ENCODE measurements around the gene MAMDC2. TPM values are rescaled to one million over a fixed set of nuclear protein-coding genes. Genes with fewer than 3 reads are reported as not detected.

MAMDC2 gene
- total and polyA plus RNA-seq, 2 of the 8 experiments (the other 6 are each of a cell fraction or from before 2014, with no cell fraction given), result 6.1 to 15.4 TPM

DNA sequence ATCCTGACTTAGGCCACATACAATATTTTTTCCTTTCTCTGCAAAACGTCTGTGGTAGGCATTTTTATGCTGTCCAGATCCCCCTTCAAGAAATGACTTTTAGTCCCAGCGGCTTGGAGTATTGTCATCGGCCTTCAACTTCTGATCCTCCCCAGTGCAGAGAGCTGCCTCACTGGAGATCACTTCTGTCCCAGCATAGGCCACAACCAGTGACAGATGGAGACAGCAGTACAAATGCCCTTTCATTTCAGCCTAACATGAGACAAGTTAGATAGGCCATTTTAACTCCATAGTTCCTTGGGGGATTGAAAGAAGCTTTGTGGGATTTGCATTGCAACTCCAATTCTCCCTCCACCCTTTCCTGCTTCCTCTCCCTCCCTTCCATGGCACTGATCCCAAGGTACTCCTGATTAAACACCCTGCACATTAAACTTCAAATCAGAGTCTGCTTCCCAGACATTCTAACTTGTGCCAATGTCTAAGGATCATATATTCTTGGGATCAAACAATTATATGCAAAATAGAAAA lies 3.2 kb upstream of the MAMDC2 start:
- FAIRE-seq (no peak), DNase-seq (ENCODE audit: low read depth in 1 of 2, low spot score in 2 of 2) (no peak)
- CTCF ChIA-PET (ENCODE audit: partially characterized antibody), result no interaction called here
- no peak overlapping the region for H2BK15ac ChIP-seq (ENCODE audit: low read length)
- H3K27me3 ChIP-seq (replicated peaks in 1 of 4; ENCODE audit: control insufficient read depth in 3 of 4, extremely low read depth in 1 of 4, insufficient read depth in 3 of 4, low read length in 3 of 4), result no peaks in the 10 kb centered on the region
- H3K9me3 ChIP-seq (ENCODE audit: insufficient read depth in 2 of 2, low read depth in 1 of 2, low read length in 1 of 2), result peaks cover 5 to 6% of the 10 kb centered on the region in 2 experiments
- peaks cover 4 to 10% (median 8%) of the 10 kb centered on the region in 4 experiments; a peak in 6 of 7 replicates for H3K4me1 ChIP-seq (replicated peaks in 1 of 4; ENCODE audit: control insufficient read depth in 3 of 4, insufficient read depth in 4 of 4, low read length in 3 of 4)
- H2BK5ac ChIP-seq (ENCODE audit: low read depth, low read length), result no peak overlapping the region
- H2AK5ac ChIP-seq (ENCODE audit: low read depth, low read length), result no peak overlapping the region
- no peaks in the 10 kb centered on the region for H4K20me1 ChIP-seq (replicated peaks in 1 of 2; ENCODE audit: control insufficient read depth in 1 of 2, insufficient read depth in 2 of 2, low read length in 2 of 2)
- no peaks in the 10 kb centered on the region for H3K79me1 ChIP-seq (ENCODE audit: low read depth, low read length)
- H3K4ac ChIP-seq (replicated peaks; ENCODE audit: insufficient read length, low read depth, low read length), result no peak overlapping the region
- no peak overlapping the region for H4K8ac ChIP-seq (ENCODE audit: extremely low read depth, insufficient read depth, low read length)
- H2BK20ac ChIP-seq (ENCODE audit: low read length), result no peak overlapping the region
- WGBS, 2 experiments (ENCODE audit: extremely low coverage in 1 of 2, insufficient coverage in 1 of 2, insufficient read length in 1 of 2, insufficient replicate concordance in 2 of 2, low coverage in 1 of 2, low lambda C conversion rate in 2 of 2, missing lambda C conversion rate in 1 of 2), result 77% methylated on average over 3 of the region's 3 CpGs; no CpG with 5 or more reads in 1 of the 2 experiments
- H3K27ac ChIP-seq (ENCODE audit: low read depth, low read length), result no peak overlapping the region
- H3K36me3 ChIP-seq (ENCODE audit: control insufficient read depth in 2 of 4, insufficient read depth in 4 of 4, low read length in 3 of 4), result no peaks in the 10 kb centered on the region
- no peak overlapping the region for H3K9ac ChIP-seq (replicated peaks in 1 of 4; ENCODE audit: extremely low read depth in 1 of 4, low read depth in 3 of 4, low read length in 3 of 4)
- H3K56ac ChIP-seq (replicated peaks; ENCODE audit: insufficient read length, low read depth, low read length), result no peak overlapping the region
- no peak overlapping the region for H4K91ac ChIP-seq (replicated peaks; ENCODE audit: insufficient read length, low read length)
- H3K23ac ChIP-seq (ENCODE audit: insufficient read length), result no peak overlapping the region
- no peak overlapping the region for H3K4me3 ChIP-seq (ENCODE audit: extremely low read depth in 1 of 4, insufficient read depth in 2 of 4, low read depth in 3 of 4, low read length in 4 of 4)
- no peak overlapping the region for H2BK12ac ChIP-seq (ENCODE audit: low read depth, low read length)
- no peak overlapping the region for H2AFZ ChIP-seq (ENCODE audit: low read length)
- no peak overlapping the region for H2BK120ac ChIP-seq (replicated peaks; ENCODE audit: low read depth, low read length)
- H3K4me2 ChIP-seq (ENCODE audit: insufficient read depth in 1 of 2, low read depth in 2 of 2, low read length in 2 of 2), result no peak overlapping the region
- H3K23me2 ChIP-seq (ENCODE audit: low read depth, low read length), result peaks cover 12% of the 10 kb centered on the region
- no peaks in the 10 kb centered on the region for H3K79me2 ChIP-seq (ENCODE audit: control insufficient read depth in 1 of 2, insufficient read depth in 2 of 2, low read length in 2 of 2)
- H3K14ac ChIP-seq (ENCODE audit: insufficient read length), result no peak overlapping the region
- POLR2A ChIA-PET (ENCODE audit: partially characterized antibody), result interaction anchor here (0.6 kb wide), 1 partner anchor 13 kb away, joined by 3 read pairs; no protein-coding TSS in a partner anchor
- H3K18ac ChIP-seq (ENCODE audit: extremely low read depth, low read length), result no peak overlapping the region
- no peak overlapping the region for H4K5ac ChIP-seq (ENCODE audit: insufficient read length, low read depth, low read length)
- TF ChIP-seq EZH2 (IDR thresholded peaks at IDR 0.05; ENCODE audit: low read depth, low read length, severe bottlenecking), result no peak
- no peak for TF ChIP-seq KDM1A (IDR thresholded peaks at IDR 0.05; ENCODE audit: borderline replicate concordance, low read length)

Measured in H1 (cell line).